DMS53 treated with DMSO at 0.1 percent for 48 hours (cell line): Measurements from ENCODE around the gene RNASE7.
"Not testable (repeated sequence)": the region's sequence is repeated elsewhere in the genome, so short reads cannot be mapped to it uniquely, and the experiment has no call there.

Source experiments
- DNase-seq: peaks from one replicate; lab custom pipeline; 2025; ENCODE audit not compliant: unreplicated experiment; lab: John Stamatoyannopoulos, UW

Gene RNASE7

GRCh38 chr14:21041676-21042433, at the start of gene RNASE7:
TSS of gene RNASE7 (plus strand) at chr14:21042362. CDS start at chr14:21042993, 631 bp downstream.
- no peak for DNase-seq

- DNase-seq = no peak
Measured at GRCh38 chr14:20996521-20996920, 45.6 kb upstream of the RNASE7 start.

GRCh38 chr14:20997115-20997514, 45.0 kb upstream of the RNASE7 start:
- DNase-seq = no peak

DNA sequence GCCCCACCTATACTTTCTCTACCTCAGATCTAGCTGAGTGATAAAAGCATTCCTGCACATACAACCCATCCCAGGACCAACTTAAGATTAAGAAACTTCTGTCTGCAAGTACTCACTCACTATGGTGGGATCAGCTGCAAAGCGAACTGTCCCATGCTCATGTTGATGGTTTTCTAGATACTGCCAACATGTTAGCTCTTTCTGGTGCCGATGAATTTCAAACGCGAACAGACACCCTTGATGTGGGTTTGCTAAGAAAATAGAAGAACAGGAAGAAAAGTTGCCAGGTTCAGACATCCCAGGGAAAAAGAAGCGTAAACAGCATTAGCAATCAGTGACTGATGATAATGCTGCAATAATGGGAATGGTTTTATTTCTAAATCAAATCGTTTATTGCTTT, 44.6 kb upstream of the RNASE7 start:
- DNase-seq = no peak

DNA sequence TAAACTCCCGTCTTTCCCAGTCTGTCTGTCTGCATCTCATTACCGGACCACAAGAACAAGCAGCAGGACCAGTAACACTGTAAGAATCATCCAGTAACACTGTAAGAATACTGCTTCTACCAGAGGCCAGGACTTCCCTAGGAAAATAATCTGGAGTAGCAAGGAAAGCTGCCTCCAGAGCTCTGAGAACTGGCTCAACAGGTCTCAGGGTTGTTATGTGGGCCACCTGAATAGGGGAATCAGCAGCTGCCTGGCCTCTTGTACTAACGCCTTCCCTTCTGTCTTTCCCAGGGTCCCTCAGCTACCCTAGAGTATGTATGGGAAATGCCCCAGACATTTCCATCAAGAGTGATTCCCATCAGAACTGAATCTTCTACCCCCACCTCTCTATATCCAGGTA, 44.0 kb upstream of the RNASE7 start:
- DNase-seq = no peak

DNA sequence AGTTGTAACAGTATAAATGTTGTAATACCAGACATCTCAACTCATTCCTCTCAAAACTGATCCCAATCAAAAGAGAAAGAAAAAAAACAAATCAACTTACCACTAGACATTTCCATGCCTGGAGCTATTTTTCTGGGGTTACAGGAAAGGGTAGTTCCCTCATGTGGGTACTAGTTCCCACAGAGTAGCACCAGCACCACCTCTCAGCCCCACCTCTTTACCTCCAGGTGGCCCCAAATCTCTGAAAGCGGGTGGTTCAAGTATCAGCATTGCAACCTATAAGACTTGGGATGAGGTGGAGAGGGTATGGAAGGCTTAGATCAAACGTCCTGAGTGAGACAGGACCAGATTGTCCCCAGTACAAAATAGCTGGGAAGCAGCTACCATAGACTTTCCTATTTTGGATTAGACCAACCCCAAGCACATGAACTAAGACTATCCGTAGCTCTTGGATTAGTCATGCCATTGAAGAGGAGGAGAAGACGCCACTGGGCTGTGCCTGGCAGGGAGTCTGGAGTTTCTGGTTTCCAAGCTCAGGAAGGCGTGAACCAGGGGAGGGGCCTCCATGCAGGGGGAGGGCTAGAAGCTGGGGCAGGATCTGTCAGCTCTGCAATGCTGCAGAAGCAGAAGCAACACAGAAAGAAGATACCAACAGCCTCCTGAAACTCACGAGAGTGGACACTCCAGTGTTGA, 43.3 kb upstream of the RNASE7 start, which contains the start of gene SLC39A2:
Gene SLC39A2 (plus strand): TSS at position 620 of the 693 bp plus-strand sequence. CDS start 154 bp downstream, outside the sequence.
- no peak for DNase-seq

- DNase-seq = no peak
Measured at GRCh38 chr14:20999591-20999990, 42.6 kb upstream of the RNASE7 start.

DNA sequence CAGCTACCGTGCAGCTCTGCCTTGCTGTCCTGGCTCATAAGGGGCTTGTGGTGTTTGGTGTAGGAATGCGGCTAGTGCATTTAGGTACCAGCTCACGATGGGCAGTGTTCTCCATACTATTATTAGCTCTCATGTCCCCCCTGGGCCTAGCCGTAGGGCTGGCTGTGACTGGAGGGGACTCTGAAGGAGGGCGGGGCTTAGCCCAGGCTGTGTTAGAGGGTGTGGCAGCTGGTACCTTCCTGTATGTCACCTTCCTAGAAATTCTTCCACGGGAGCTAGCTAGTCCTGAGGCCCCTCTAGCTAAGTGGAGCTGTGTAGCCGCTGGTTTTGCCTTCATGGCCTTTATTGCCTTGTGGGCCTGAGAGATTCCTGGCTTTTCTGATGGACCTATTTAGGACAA, 40.9 kb upstream of the RNASE7 start:
- DNase-seq = no peak

DNA sequence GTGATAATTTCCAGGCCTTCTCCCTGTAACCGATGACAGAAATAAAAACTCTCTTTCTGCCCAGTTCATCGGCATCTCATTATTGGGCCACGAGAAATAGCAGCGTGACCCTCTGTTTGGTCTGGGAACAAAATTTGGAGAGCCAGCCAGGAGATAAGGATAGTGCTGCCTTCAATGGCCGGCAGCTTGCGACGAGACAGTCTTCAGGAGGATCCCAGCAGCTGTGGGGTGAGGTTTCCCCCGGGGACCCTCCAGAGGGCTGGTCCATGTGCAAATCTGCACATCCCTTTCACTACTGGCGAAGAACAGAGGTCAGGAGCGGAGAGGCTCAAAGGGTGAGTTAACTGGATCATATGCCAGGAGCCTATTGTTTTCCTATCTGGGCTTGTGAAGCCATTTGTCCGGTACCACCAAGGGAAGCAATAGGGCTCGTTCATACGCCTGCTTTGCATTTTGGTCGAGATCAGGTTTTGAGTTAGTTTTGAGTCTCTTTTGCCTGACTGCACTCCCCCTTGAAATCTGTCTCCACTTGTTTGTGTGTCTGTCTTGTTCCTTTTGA, 38.3 kb upstream of the RNASE7 start:
- no peak for DNase-seq

DNA sequence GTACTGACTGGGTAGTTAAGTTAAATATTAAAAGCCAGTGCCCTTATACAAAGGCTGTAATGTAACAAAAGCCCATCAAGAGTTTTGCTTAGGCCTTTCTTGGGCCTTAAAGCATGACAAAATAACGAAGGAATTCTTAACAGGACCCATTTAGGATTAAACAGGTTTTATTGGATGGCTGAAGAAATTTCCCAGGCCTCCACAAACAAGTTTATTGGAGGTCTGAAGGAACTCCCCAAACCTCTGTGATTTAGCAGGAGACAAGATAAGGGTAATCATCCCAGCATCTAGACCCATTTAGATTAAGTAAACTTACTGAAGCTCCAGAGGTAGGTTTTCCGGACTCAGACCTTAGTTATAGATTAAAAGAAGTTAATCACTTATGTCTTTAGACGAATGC, 32.4 kb upstream of the RNASE7 start:
- not testable (repeated sequence) for DNase-seq

DNA sequence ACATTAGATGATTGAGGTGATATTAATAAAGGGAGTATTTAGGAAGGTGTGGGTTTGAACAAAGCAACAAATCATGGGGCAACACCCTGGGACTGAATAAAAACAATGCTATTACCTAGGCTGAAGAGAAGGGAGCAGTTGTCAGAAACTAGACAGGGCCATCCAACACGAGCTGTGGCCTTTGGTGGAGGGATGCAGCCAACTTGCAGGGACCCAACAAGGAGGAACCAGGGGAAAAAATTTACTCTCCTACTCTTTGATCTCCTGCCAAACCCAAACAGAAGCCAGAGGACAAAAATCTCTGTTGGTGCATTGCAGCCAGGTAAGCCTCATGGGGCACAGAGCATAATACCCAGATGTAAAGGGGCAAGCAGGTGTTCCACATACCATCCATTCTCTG, 31.0 kb upstream of the RNASE7 start:
- DNase-seq = no peak

GRCh38 chr14:21014761-21015190, 27.4 kb upstream of the RNASE7 start:
- DNase-seq = peak; percentile 35

DNA sequence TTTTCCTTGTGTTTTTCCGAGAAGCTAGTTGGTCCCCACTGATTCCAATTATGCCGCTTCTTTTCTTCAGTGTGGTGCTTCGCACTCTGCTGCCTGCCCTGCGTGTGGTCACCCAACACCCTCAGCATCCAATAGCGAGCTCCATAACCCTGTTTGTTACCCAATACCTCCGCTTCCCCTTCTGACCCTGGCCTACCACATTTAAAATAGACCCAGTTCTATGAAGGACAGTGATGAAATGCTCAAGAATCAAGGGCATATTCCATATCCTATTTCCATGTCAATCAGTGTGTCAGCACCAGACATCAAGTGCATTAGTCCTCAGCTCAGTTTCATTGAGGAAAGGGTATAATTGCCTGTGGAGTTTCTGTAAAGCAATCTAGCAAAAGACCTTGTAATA, 26.9 kb upstream of the RNASE7 start:
- no peak for DNase-seq

DNA sequence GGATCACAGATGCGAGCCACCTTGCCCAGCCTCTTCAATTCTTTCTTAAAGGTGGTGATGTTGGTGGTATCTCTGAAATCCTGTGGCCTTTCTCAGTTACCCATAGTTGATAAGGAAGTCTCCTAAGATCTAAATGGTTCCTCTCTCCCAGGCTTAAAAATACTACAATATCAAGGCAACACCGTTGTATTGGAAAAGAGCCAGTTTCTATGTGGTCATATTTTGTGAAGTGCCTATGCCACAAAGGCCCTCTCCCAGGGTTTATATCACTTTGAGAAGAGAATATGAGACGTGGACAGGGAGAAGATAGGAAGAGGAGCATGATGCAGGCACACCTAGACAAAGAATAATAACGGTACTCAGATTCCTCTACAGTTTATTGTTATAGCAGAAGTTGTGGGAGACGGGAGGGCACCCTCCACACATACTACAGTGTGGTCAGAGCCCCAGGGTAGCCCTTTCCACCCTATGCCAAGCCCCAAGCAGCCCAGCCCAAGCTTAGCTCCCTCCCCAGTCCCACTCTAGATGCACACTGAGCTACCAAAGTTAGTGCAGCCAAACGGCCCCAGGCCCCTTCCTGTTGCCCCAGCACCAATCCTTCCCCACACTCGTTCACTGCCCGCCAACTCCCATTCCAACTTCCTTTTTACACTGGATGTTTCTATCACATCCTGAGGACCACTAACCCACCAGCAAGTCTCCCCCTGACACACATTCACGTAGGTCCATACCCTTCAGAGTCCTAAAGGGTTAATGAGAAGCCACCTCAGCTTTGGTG, 25.6 kb upstream of the RNASE7 start:
- DNase-seq = no peak

DNA sequence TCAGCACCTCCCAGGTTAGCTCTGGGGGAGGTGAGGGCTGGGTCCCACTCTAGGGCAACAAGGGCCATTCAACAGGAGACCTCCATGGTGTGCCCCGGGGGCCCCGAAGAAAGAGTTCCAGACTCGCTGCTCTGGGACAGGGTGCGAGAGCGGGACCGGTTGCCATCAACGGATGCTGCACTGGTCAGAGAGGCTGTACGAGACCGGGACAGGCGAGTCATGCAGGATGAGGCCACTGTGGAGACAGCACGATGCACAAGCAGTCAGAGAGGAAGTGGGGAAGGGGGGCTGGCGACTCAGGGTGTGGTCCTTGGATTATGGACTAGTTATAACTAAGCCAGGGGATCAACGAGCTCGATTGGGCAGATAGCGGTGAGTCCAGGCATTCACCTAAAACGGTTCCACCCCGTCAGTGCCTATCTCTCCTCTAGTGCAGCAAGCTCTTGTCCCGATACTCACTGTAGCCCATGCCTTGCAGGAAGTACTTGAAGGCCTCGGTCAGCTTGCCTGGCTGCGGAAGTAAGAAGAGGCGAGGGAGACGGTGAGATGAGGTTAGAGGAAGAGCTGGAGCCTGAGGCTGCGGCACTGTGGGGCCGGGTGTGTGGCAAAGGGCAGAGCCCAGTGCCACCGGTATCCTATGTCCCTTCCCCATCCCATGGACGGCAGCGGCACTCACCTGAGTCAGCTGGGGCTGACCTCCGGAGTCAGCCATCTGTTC, 24.5 kb upstream of the RNASE7 start:
- DNase-seq = no peak

- no peak for DNase-seq
Measured at GRCh38 chr14:21018286-21018685, 23.9 kb upstream of the RNASE7 start.

DNA sequence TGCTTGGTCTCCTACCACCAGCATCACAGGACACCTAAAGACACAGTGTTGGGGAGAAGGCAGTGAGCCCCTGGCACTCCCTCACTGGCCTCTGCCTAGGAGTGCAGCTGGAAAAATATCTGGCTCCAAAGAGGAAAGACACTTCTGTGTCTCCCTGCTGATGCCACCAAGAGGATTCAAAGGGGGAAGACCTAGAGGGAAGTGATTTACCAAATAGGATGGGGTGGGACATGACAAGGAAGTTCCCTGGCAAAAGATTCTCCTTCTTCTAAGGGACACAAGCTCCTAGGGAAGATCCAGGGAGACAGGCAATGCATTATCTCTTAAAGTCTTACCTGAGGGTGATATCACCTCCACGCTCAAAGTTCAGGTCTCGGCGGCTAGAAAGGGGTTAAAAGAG, 23.4 kb upstream of the RNASE7 start:
- no peak for DNase-seq

DNA sequence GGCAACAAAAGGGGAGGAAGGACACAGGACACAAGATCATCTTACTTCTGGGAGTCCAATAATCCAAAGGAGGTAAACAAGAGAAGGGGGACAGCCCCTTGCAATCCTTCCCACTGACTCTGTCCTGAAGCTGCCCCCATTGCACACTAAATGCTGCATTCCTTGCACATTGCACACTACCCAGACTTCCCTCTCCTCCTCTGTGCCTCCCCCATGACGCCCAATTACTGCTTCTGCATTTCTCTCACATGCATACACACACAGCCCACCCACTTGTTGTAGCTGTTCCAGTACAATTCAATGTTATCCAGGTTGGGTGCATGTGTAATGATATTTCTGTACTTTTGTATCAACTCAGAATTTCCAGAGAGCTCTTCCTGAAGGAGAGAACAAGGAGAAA, 22.8 kb upstream of the RNASE7 start:
- DNase-seq = no peak

DNA sequence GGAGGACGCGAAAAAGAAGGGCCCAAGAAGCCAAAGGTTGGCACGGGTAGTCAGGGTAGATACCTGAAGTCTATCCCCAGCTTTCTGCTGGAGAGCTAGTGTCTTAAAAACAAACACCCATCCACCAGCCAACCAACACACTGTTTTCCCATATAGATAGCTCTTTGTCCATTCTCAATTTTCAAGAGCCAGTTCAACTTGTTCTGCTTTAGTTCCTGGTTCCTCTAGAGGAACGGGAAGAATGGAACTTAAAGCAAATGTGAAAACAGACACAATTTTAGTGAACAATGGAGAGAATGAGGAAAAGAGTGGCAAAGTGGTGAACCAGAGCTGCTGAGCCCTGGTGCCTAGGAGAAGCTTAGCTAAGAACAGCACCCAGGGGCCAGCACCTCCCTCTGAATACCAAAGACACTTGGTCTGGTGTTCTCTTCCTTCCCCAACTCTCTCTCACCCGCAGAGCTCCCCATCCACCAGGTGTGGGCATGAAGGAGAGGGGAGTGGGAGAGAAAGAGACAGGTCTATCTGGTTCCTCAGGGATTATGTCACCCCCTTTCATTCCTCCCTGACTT, 21.1 kb upstream of the RNASE7 start:
- no peak for DNase-seq

DNA sequence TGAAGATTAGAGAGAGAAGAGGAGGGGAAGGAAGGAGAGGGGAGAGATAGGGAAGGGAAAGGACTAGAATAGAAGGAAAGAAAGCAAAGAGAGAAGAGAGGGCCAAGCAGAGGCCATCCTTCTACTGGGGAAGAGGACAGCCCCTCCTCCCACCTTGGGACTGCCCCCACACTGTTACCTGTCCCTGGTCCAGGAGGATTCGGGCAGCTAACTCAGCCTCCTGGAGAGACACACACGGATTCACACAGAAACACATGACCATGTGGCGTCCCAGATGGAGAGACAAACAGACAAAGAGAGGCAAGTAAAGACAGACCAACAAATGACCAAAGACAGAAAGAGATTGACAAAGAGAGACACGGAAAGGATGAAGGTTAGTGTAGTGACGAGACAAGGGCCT, 19.5 kb upstream of the RNASE7 start:
- no peak for DNase-seq
